BLaER1 (cell line): ENCODE data around the gene EOMES.
A peak's percentile ranks its signal among the peaks of the same experiment; 100 is the strongest.
"Not testable (repeated sequence)": the region's sequence is repeated elsewhere in the genome, so short reads cannot be mapped to it uniquely, and the experiment has no call there.

ENCODE experiments used
- H3K27ac ChIP-seq: shearing (Covaris generic); formaldehyde crosslinking; 2 replicates; pipeline ENCODE4 v1.8.1; 2022
- H3K27me3 ChIP-seq: shearing (Covaris generic); formaldehyde crosslinking; 2 replicates; pipeline ENCODE4 v1.8.1; 2022
- H3K36me3 ChIP-seq: shearing (Covaris generic); formaldehyde crosslinking; 2 replicates; pipeline ENCODE4 v1.8.1; 2022
- H3K4me1 ChIP-seq: shearing (Covaris generic); formaldehyde crosslinking; 2 replicates; pipeline ENCODE4 v1.8.1; 2022
- H3K4me2 ChIP-seq: shearing (Covaris generic); formaldehyde crosslinking; 2 replicates; pipeline ENCODE4 v1.8.1; 2022
- H3K4me3 ChIP-seq: shearing (Covaris generic); formaldehyde crosslinking; 2 replicates; pipeline ENCODE4 v1.8.1; 2022
- H3K9ac ChIP-seq: shearing (Covaris generic); formaldehyde crosslinking; 2 replicates; pipeline ENCODE4 v1.8.1; 2022
- H3K9me3 ChIP-seq: shearing (Covaris generic); formaldehyde crosslinking; 2 replicates; pipeline ENCODE4 v1.8.1; 2022
- H4K20me1 ChIP-seq: shearing (Covaris generic); formaldehyde crosslinking; 2 replicates; pipeline ENCODE4 v1.8.1; 2022
- Cebpa-rat ChIP-seq: shearing (Covaris generic); IDR thresholded peaks from 2 replicates; pipeline ENCODE4 v1.8.1; 2022

EOMES gene

DNA sequence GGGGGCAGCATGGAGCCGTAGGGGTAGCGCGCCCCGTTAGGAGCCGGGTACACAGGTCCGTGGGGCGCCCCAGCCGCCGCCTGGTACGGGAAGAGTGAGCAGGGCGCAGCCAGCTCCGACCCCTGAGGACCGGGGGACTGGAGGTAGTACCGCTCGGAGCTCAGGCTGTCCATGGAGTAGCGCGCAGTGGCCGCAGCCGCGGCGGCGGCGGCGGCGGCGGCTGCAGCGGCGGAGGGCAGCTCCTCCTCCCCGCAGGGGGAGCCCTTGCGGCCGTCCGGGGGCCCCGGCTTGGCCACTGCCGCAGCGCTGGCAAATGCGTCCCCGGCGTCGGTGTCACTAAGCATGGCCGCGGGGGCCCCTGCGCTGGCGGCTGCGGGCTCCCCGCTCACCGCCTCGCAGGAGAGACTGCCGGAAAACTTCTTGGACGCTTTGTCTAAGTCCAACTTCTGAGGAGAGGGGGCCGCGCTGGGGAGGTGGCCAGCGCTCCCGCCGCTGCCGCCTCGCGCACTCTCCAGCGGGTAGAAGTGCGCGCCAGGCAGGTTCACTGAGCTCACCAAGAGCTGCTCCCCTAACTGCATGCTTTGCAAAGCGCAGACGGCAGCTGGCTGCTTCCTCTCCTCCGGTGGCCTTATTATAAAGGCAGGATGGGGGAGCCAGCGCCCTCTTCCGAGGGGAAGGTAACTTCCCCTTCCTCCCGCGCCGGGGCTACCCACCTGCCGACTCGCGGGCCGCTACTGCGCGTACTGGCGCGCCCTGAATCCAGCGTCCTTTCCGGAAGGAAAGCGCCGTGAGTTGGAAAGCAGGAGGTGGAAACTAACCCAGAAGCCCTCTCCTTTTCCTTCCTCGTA is at the start of gene EOMES:
TSS of gene EOMES (minus strand) at position 607 of the 848 bp plus-strand sequence. CDS start at position 578, 29 bp downstream.
- TF ChIP-seq Cebpa-rat = no peak
- Histone ChIP-seq H3K36me3 (no peaks in the 10 kb centered on the region), H3K4me3 (peak within 1 kb of the TSS; percentile 31; the same call in 1 of the 2 replicates), H3K4me2 (no peak within 1 kb of the TSS), H3K27me3 (peaks cover 55% of the 10 kb centered on the region), H3K27ac (no peak within 1 kb of the TSS), H4K20me1 (no peaks in the 10 kb centered on the region), H3K4me1 (no peaks in the 10 kb centered on the region), H3K9ac (no peak within 1 kb of the TSS), H3K9me3 (peaks cover 57% of the 10 kb centered on the region)

DNA sequence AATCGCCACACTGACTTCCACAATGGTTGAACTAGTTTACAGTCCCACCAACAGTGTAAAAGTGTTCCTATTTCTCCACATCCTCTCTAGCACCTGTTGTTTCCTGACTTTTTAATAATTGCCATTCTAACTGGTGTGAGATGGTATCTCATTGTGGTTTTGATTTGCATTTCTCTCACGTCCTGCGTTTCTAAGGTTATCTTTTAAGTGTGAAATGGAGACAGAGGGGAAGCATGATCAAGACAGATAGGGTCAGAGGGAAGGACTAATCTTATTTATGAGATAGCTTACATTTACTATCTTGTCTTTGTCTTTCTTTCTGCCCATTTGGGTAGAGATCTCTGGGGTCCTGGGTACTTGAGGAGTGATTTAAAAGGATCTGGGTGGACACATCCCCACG is 48.3 kb upstream of the EOMES start:
- H3K9me3 ChIP-seq, H3K27ac ChIP-seq, H3K36me3 ChIP-seq, H3K9ac ChIP-seq, H3K27me3 ChIP-seq, H3K4me2 ChIP-seq, H4K20me1 ChIP-seq, H3K4me3 ChIP-seq: not testable (repeated sequence)
- H3K4me1 ChIP-seq = peaks cover 27% of the 10 kb centered on the region

- no peaks in the 10 kb centered on the region for H3K9me3 ChIP-seq
- H3K4me3 ChIP-seq = no peak overlapping the region
- no peak for TF ChIP-seq Cebpa-rat
- H3K4me2 ChIP-seq = peak overlapping the region; percentile 58
- no peaks in the 10 kb centered on the region for H3K36me3 ChIP-seq
- H3K27ac ChIP-seq = no peak overlapping the region
- H3K27me3 ChIP-seq = no peaks in the 10 kb centered on the region
- H3K9ac ChIP-seq = no peak overlapping the region
- H4K20me1 ChIP-seq = no peaks in the 10 kb centered on the region
- H3K4me1 ChIP-seq = peaks cover 27% of the 10 kb centered on the region
Measured at GRCh38 chr3:27767000-27767399, 44.9 kb upstream of the EOMES start.

- Histone ChIP-seq H3K4me3 (no peak overlapping the region), H3K9me3 (no peaks in the 10 kb centered on the region), H3K27ac (no peak overlapping the region), H3K9ac (no peak overlapping the region), H3K36me3 (no peaks in the 10 kb centered on the region), H4K20me1 (no peaks in the 10 kb centered on the region), H3K4me1 (no peaks in the 10 kb centered on the region), H3K27me3 (no peaks in the 10 kb centered on the region), H3K4me2 (no peak overlapping the region)
- TF ChIP-seq Cebpa-rat = no peak
Measured at GRCh38 chr3:27758083-27758482, 36.0 kb upstream of the EOMES start.

- Histone ChIP-seq H3K4me3 (no peak overlapping the region), H3K27me3 (no peaks in the 10 kb centered on the region), H3K9ac (no peak overlapping the region), H3K36me3 (no peaks in the 10 kb centered on the region), H3K4me2 (no peak overlapping the region), H3K4me1 (no peaks in the 10 kb centered on the region), H3K27ac (no peak overlapping the region), H4K20me1 (no peaks in the 10 kb centered on the region), H3K9me3 (no peaks in the 10 kb centered on the region)
- no peak for TF ChIP-seq Cebpa-rat
Measured at GRCh38 chr3:27756877-27757276, 34.8 kb upstream of the EOMES start.

- Histone ChIP-seq H3K4me3 (no peak overlapping the region), H3K4me1 (no peaks in the 10 kb centered on the region), H4K20me1 (no peaks in the 10 kb centered on the region), H3K27me3 (no peaks in the 10 kb centered on the region), H3K36me3 (no peaks in the 10 kb centered on the region), H3K27ac (no peak overlapping the region), H3K4me2 (no peak overlapping the region), H3K9ac (no peak overlapping the region), H3K9me3 (no peaks in the 10 kb centered on the region)
- TF ChIP-seq Cebpa-rat = no peak
Measured at GRCh38 chr3:27752926-27753325, 30.8 kb upstream of the EOMES start.

GRCh38 chr3:27749643-27750042 is 27.5 kb upstream of the EOMES start:
- no peak overlapping the region for H3K9ac ChIP-seq
- no peak for TF ChIP-seq Cebpa-rat

GRCh38 chr3:27746838-27747237 is 24.7 kb upstream of the EOMES start:
- Histone ChIP-seq H3K36me3 (no peaks in the 10 kb centered on the region), H3K27ac (no peak overlapping the region), H3K4me1 (no peaks in the 10 kb centered on the region), H3K9ac (no peak overlapping the region), H3K9me3 (no peaks in the 10 kb centered on the region), H3K4me2 (no peak overlapping the region), H3K4me3 (no peak overlapping the region), H3K27me3 (no peaks in the 10 kb centered on the region), H4K20me1 (no peaks in the 10 kb centered on the region)
- TF ChIP-seq Cebpa-rat = no peak

More at GRCh38 chr3:27749643-27750042, 27.5 kb upstream of the EOMES start:
- Histone ChIP-seq H4K20me1 (no peaks in the 10 kb centered on the region), H3K27ac (no peak overlapping the region), H3K36me3 (no peaks in the 10 kb centered on the region), H3K4me3 (no peak overlapping the region), H3K27me3 (no peaks in the 10 kb centered on the region), H3K4me1 (no peaks in the 10 kb centered on the region), H3K9me3 (no peaks in the 10 kb centered on the region), H3K4me2 (no peak overlapping the region)

GRCh38 chr3:27740854-27741253 is 18.7 kb upstream of the EOMES start:
- no peak for TF ChIP-seq Cebpa-rat
- Histone ChIP-seq H3K9ac (no peak overlapping the region), H3K4me3 (no peak overlapping the region), H3K27ac (no peak overlapping the region), H4K20me1 (no peaks in the 10 kb centered on the region), H3K36me3 (no peaks in the 10 kb centered on the region), H3K4me1 (no peaks in the 10 kb centered on the region), H3K9me3 (no peaks in the 10 kb centered on the region), H3K27me3 (no peaks in the 10 kb centered on the region), H3K4me2 (no peak overlapping the region)

GRCh38 chr3:27737091-27737490 is 15.0 kb upstream of the EOMES start:
- H3K9ac ChIP-seq = no peak overlapping the region
- no peak for TF ChIP-seq Cebpa-rat
- no peaks in the 10 kb centered on the region for H3K36me3 ChIP-seq
- H3K9me3 ChIP-seq = no peaks in the 10 kb centered on the region
- no peaks in the 10 kb centered on the region for H3K4me1 ChIP-seq
- H3K27ac ChIP-seq = no peak overlapping the region
- no peak overlapping the region for H3K4me2 ChIP-seq
- no peaks in the 10 kb centered on the region for H4K20me1 ChIP-seq
- H3K27me3 ChIP-seq = no peaks in the 10 kb centered on the region
- no peak overlapping the region for H3K4me3 ChIP-seq
